Keratinocyte (primary cell): Measurements from ENCODE around the gene TARBP2. TPM values are rescaled to one million over a fixed set of nuclear protein-coding genes. Genes with fewer than 3 reads are reported as not detected.

Source experiments
- DNase-seq: peaks from one replicate; pipeline ENCODE4 v3.0.0-alpha.2; 2011; ENCODE audit warnings: low read depth, missing footprints, low spot score
- FAIRE-seq: peaks from 2 replicates; lab custom pipeline; 2011; peaks lifted over from hg19 to GRCh38; lab: Jason Lieb, UNC
- H2AFZ ChIP-seq: 2 replicates; pipeline ENCODE4 v1.6.0; 2012; ENCODE audit warnings: low read length, control low read depth, inconsistent platforms; ENCODE audit not compliant: control insufficient read depth
- H3K27ac ChIP-seq: 2 replicates; pipeline ENCODE4 v1.5.1; 2011; ENCODE audit warnings: low read length; ENCODE audit not compliant: control insufficient read depth, insufficient read depth
- H3K27me3 ChIP-seq: 3 replicates; pipeline ENCODE4 v1.6.0; 2011; ENCODE audit warnings: low read length; ENCODE audit not compliant: control insufficient read depth, insufficient read depth; ENCODE audit errors: extremely low read depth
- H3K36me3 ChIP-seq, 2 experiments: 2 replicates in 1 of 2; 3 replicates in 1 of 2; pipeline ENCODE4 v1.5.1; 2011; ENCODE audit warnings: low read length in 2 of 2, mild to moderate bottlenecking in 1 of 2; ENCODE audit not compliant: control insufficient read depth in 2 of 2, insufficient read depth in 2 of 2; ENCODE audit errors: extremely low read depth in 1 of 2
- H3K4me1 ChIP-seq: 3 replicates; pipeline ENCODE4 v1.5.1; 2011; ENCODE audit warnings: low read length; ENCODE audit not compliant: control insufficient read depth, insufficient read depth; ENCODE audit errors: extremely low read depth
- H3K4me2 ChIP-seq: 3 replicates; pipeline ENCODE4 v1.6.0; 2011; ENCODE audit warnings: low read depth, low read length; ENCODE audit not compliant: control insufficient read depth, insufficient read depth; ENCODE audit errors: extremely low read depth
- H3K4me3 ChIP-seq, 3 experiments: fragments of 200-600 bp in 1 of 3; sonication (generic) in 1 of 3; 2 replicates in 2 of 3; 3 replicates in 1 of 3; pipeline ENCODE4 v1.5.1; 2011 to 2016; ENCODE audit warnings: low read length in 3 of 3, mild to moderate bottlenecking in 3 of 3, control low read depth in 2 of 3, inconsistent platforms in 1 of 3, low read depth in 1 of 3, mixed read lengths in 1 of 3, mixed run types in 1 of 3, moderate library complexity in 1 of 3; ENCODE audit not compliant: control insufficient read depth in 2 of 3, insufficient read depth in 2 of 3; ENCODE audit errors: extremely low read depth in 1 of 3
- H3K79me2 ChIP-seq: 2 replicates; pipeline ENCODE4 v1.6.0; 2012; ENCODE audit warnings: low read length; ENCODE audit not compliant: control insufficient read depth, insufficient read depth
- H3K9ac ChIP-seq: 3 replicates; pipeline ENCODE4 v1.6.0; 2011; ENCODE audit warnings: low read length; ENCODE audit not compliant: control insufficient read depth, insufficient read depth; ENCODE audit errors: extremely low read depth
- H3K9me1 ChIP-seq: 3 replicates; pipeline ENCODE4 v1.6.0; 2011; ENCODE audit warnings: low read length; ENCODE audit not compliant: control insufficient read depth, insufficient read depth; ENCODE audit errors: extremely low read depth
- H3K9me3 ChIP-seq: 2 replicates; pipeline ENCODE4 v1.5.1; 2012; ENCODE audit warnings: low read depth, low read length; ENCODE audit not compliant: control insufficient read depth
- H4K20me1 ChIP-seq: 3 replicates; pipeline ENCODE4 v1.6.0; 2011; ENCODE audit warnings: low read length; ENCODE audit not compliant: control insufficient read depth, insufficient read depth; ENCODE audit errors: extremely low read depth
- CTCF ChIP-seq, 3 experiments: IDR thresholded peaks in 1 of 3; conservative IDR thresholded peaks in 1 of 3; optimal IDR thresholded peaks in 1 of 3; 2 replicates in 2 of 3; 3 replicates in 1 of 3; pipeline versions ENCODE3 to v1.5.1; 2011; ENCODE audit warnings: low read length in 3 of 3, mild to moderate bottlenecking in 3 of 3, moderate library complexity in 2 of 3, control low read depth in 1 of 3, inconsistent platforms in 1 of 3; ENCODE audit not compliant: insufficient read depth in 2 of 3; ENCODE audit errors: extremely low read depth in 1 of 3
- EZH2 ChIP-seq: IDR thresholded peaks from one replicate; pipeline ENCODE4 v1.6.1; 2012; ENCODE audit warnings: inconsistent platforms, mild to moderate bottlenecking, low read length, moderate library complexity
- dilution Hi-C: fragments of 300-500 bp; cut with MboI; formaldehyde crosslinking; loops from one replicate; pipeline ENCODE4 v1.7.0; 2020; ENCODE audit warnings: low sequenced_read_pairs; ENCODE audit not compliant: extremely low pct_ligation_motif_present
- polyA plus RNA-seq, 5 experiments: library from polyadenylated mRNA; depleted of rRNA in 3 of 5; stranded (reverse) in 3 of 5; stranded (forward) in 1 of 5; unstranded in 1 of 5; fragments of >200 nt; gene quantifications; 1 replicate in 1 of 5; 2 replicates in 3 of 5; 3 replicates in 1 of 5; pipeline versions ENCODE4 v1.2.1 to v1.2.3, GENCODE V29; 2011 to 2012; ENCODE audit warnings: missing spikeins in 2 of 5, low read depth in 1 of 5, low replicate concordance in 1 of 5
- small RNA-seq, 3 experiments: library from RNA; depleted of rRNA; stranded (forward); fragments of <200 nt; gene quantifications; one replicate each; pipeline ENCODE3, GENCODE V24; 2012; ENCODE audit warnings: low read depth in 3 of 3, low replicate concordance in 1 of 3; ENCODE audit not compliant: insufficient read length in 3 of 3

The TARBP2 gene
- polyA plus RNA-seq, 1 donor (not counting 4 experiments of a cell fraction or from before 2014, with no cell fraction given) = 21.0 TPM

GRCh38 chr12:53552361-53553327, 51.6 kb downstream of the TARBP2 start:
- Histone ChIP-seq H2AFZ (no peak overlapping the region), H3K27ac (no peak overlapping the region), H3K9me3 (no peaks in the 10 kb centered on the region), H3K4me2 (no peak overlapping the region), H3K36me3 (peaks cover 7 to 8% of the 10 kb centered on the region in 2 experiments), H3K4me1 (no peaks in the 10 kb centered on the region), H3K79me2 (no peaks in the 10 kb centered on the region), H3K27me3 (no peaks in the 10 kb centered on the region), H3K9ac (no peak overlapping the region), H3K4me3 (no peak overlapping the region), H3K9me1 (no peaks in the 10 kb centered on the region), H4K20me1 (no peaks in the 10 kb centered on the region)
- no peak for TF ChIP-seq CTCF (optimal IDR thresholded peaks at IDR 0.05 in 1 of 3, IDR thresholded peaks at IDR 0.05 in 1 of 3, conservative IDR thresholded peaks at IDR 0.05 in 1 of 3; ENCODE audit: extremely low read depth in 1 of 3, insufficient read depth in 2 of 3, low read length in 3 of 3)
- TF ChIP-seq EZH2 = no peak
- DNase-seq (no peak), FAIRE-seq (no peak)
- dilution Hi-C loops = no loop called here

Small RNA genes lying within 50 kb of the gene (small RNA-seq; reads per million reads assigned to genes)
- 0 reads per million in 3 experiments for gene AC023509.3

Other genes with a start within 250 kb of the TARBP2 start
- 0.80 to 3.7 TPM (median 3.7 TPM) in 3 replicates for gene ESPL1, start 233.0 kb upstream of the TARBP2 start, polyA plus RNA-seq
- 546 to 674 TPM (median 659 TPM) in 3 replicates for gene PFDN5, start 205.7 kb upstream of the TARBP2 start, polyA plus RNA-seq
- 24.2 to 31.9 TPM (median 27.2 TPM) in 3 replicates for gene MYG1, start 201.6 kb upstream of the TARBP2 start, polyA plus RNA-seq
- gene AAAS, start 179.7 kb upstream of the TARBP2 start, polyA plus RNA-seq = 42.1 to 58.3 TPM (median 42.3 TPM) in 3 replicates
- gene SP7, start 164.9 kb upstream of the TARBP2 start, polyA plus RNA-seq = not detected in 3 replicates
- 30.7 to 34.5 TPM (median 31.2 TPM) in 3 replicates for gene SP1, start 121.1 kb upstream of the TARBP2 start, polyA plus RNA-seq
- 0.04 TPM in 1 of 3 replicates, not detected in the others for gene AMHR2, start 77.4 kb upstream of the TARBP2 start, polyA plus RNA-seq
- gene PRR13, start 59.5 kb upstream of the TARBP2 start, polyA plus RNA-seq = 81.1 to 128 TPM (median 104 TPM) in 3 replicates
- gene PCBP2, start 49.2 kb upstream of the TARBP2 start, polyA plus RNA-seq = 179 to 329 TPM (median 238 TPM) in 3 replicates
- 8.7 to 21.8 TPM (median 13.4 TPM) in 3 replicates for gene MAP3K12, start 1.8 kb upstream of the TARBP2 start, polyA plus RNA-seq
- gene NPFF, start 6.2 kb downstream of the TARBP2 start, polyA plus RNA-seq = not detected in 3 replicates
- gene ATF7, start 125.1 kb downstream of the TARBP2 start, polyA plus RNA-seq = 12.9 to 18.0 TPM (median 16.3 TPM) in 3 replicates
- gene ATP5MC2, start 174.8 kb downstream of the TARBP2 start, polyA plus RNA-seq = 138 to 236 TPM (median 205 TPM) in 3 replicates
- gene CALCOCO1, start 226.2 kb downstream of the TARBP2 start, polyA plus RNA-seq = 51.8 to 142 TPM (median 67.3 TPM) in 3 replicates